IMR-90 (cell line): ENCODE results near the gene TMX2. TPM values are rescaled to one million over a fixed set of nuclear protein-coding genes. Genes with fewer than 3 reads are reported as not detected.
"Not testable (repeated sequence)": the region's sequence is repeated elsewhere in the genome, so short reads cannot be mapped to it uniquely, and the experiment has no call there.

ENCODE experiments used
- ATAC-seq: fragments of 200-7000 bp; cut with Tn5 transposase; 2 replicates; pipeline ENCODE4 v1.9.1; 2020; ENCODE audit warnings: low read depth, mild to moderate bottlenecking, moderate library complexity
- BruUV-seq: library from RNA; stranded (reverse); fragments of 400-500 nt; replicated peaks from 2 replicates; lab custom pipeline; 2021; lab: Mats Ljungman, UMichigan
- CTCF ChIA-PET: fragments of 300-600 bp; formaldehyde crosslinking; extraction: SDS; loops from one replicate; lab custom pipeline; 2021; ENCODE audit warnings: antibody characterized with exemption; lab: Yijun Ruan, JAX
- POLR2A ChIA-PET: fragments of 300-600 bp; sonication (Branson Sonifier 250); formaldehyde crosslinking; loops from one replicate; lab custom pipeline; 2022; ENCODE audit warnings: antibody characterized with exemption; ENCODE audit not compliant: unreplicated experiment; lab: Charles Lee
- DNase-seq: peaks from one replicate; pipeline ENCODE4 v3.0.0; 2013
- H2AFZ ChIP-seq: replicated peaks from 2 replicates; pipeline ENCODE3; 2013; ENCODE audit warnings: low read length, mild to moderate bottlenecking; ENCODE audit not compliant: poor library complexity
- H2AK5ac ChIP-seq: 2 replicates; pipeline ENCODE4 v1.6.1; 2013; ENCODE audit warnings: low read depth, low read length, inconsistent platforms
- H2AK9ac ChIP-seq: replicated peaks from 2 replicates; pipeline ENCODE3; 2013; ENCODE audit warnings: mild to moderate bottlenecking, low read depth, low read length, moderate library complexity; ENCODE audit not compliant: poor library complexity
- H2BK120ac ChIP-seq: 2 replicates; pipeline ENCODE4 v1.6.1; 2013; ENCODE audit warnings: low read depth, low read length, inconsistent platforms
- H2BK15ac ChIP-seq: 3 replicates; pipeline ENCODE4 v1.6.1; 2013; ENCODE audit warnings: low read depth, low read length, inconsistent platforms
- H2BK20ac ChIP-seq: 2 replicates; pipeline ENCODE4 v1.6.1; 2013; ENCODE audit warnings: low read depth, mild to moderate bottlenecking, inconsistent platforms, low read length, moderate library complexity
- H2BK5ac ChIP-seq: 2 replicates; pipeline ENCODE4 v1.6.1; 2013; ENCODE audit warnings: mild to moderate bottlenecking, low read depth, low read length, inconsistent platforms; ENCODE audit not compliant: poor library complexity, severe bottlenecking
- H3K14ac ChIP-seq: replicated peaks from 2 replicates; pipeline ENCODE4 v1.6.1; 2013; ENCODE audit warnings: low read depth, low read length, inconsistent platforms
- H3K18ac ChIP-seq: 2 replicates; pipeline ENCODE4 v1.6.1; 2013; ENCODE audit warnings: low read depth, low read length, control low read depth
- H3K23ac ChIP-seq: 2 replicates; pipeline ENCODE4 v1.6.1; 2013; ENCODE audit warnings: low read depth, low read length, inconsistent platforms
- H3K27ac ChIP-seq: 2 replicates; pipeline ENCODE4 v1.5.1; 2013; ENCODE audit warnings: mild to moderate bottlenecking, control low read depth, low read length; ENCODE audit not compliant: insufficient read depth
- H3K27me3 ChIP-seq: 2 replicates; pipeline ENCODE4 v1.6.1; 2013; ENCODE audit warnings: low read length; ENCODE audit not compliant: control insufficient read depth, insufficient read depth
- H3K36me3 ChIP-seq: 2 replicates; pipeline ENCODE4 v1.6.1; 2013; ENCODE audit warnings: low read length, mixed read lengths; ENCODE audit not compliant: control insufficient read depth, insufficient read depth
- H3K4ac ChIP-seq: 2 replicates; pipeline ENCODE4 v1.6.1; 2013; ENCODE audit warnings: low read depth, low read length, inconsistent platforms
- H3K4me1 ChIP-seq: 2 replicates; pipeline ENCODE4 v1.6.1; 2013; ENCODE audit warnings: low read length, mixed read lengths; ENCODE audit not compliant: control insufficient read depth, insufficient read depth
- H3K4me2 ChIP-seq: 2 replicates; pipeline ENCODE4 v1.6.1; 2013; ENCODE audit warnings: low read depth, mild to moderate bottlenecking, control low read depth, low read length, moderate library complexity
- H3K4me3 ChIP-seq: 2 replicates; pipeline ENCODE4 v1.5.1; 2013; ENCODE audit warnings: low read depth, mild to moderate bottlenecking, control low read depth, low read length, moderate library complexity; ENCODE audit not compliant: insufficient read depth
- H3K56ac ChIP-seq: 2 replicates; pipeline ENCODE4 v1.6.1; 2013; ENCODE audit warnings: low read length, inconsistent platforms; ENCODE audit not compliant: insufficient read depth; ENCODE audit errors: extremely low read depth
- H3K79me1 ChIP-seq, 2 experiments: 2 replicates each; pipeline ENCODE4 v1.6.1; 2013; ENCODE audit warnings: low read length in 2 of 2, inconsistent platforms in 1 of 2, low read depth in 1 of 2
- H3K9ac ChIP-seq: 2 replicates; pipeline ENCODE4 v1.6.1; 2013; ENCODE audit warnings: low read depth, low read length, control low read depth
- H3K9me1 ChIP-seq: 2 replicates; pipeline ENCODE4 v1.6.1; 2013; ENCODE audit warnings: low read length, inconsistent platforms; ENCODE audit not compliant: insufficient read depth
- H3K9me3 ChIP-seq: 2 replicates; pipeline ENCODE4 v1.6.1; 2013; ENCODE audit warnings: low read length; ENCODE audit not compliant: control insufficient read depth, insufficient read depth
- H4K20me1 ChIP-seq: 2 replicates; pipeline ENCODE4 v1.6.1; 2013; ENCODE audit warnings: low read length, inconsistent platforms; ENCODE audit not compliant: insufficient read depth
- H4K5ac ChIP-seq: 2 replicates; pipeline ENCODE4 v1.6.1; 2013; ENCODE audit warnings: mild to moderate bottlenecking, low read depth, low read length, control low read depth
- H4K8ac ChIP-seq, 2 experiments: 2 replicates each; pipeline ENCODE4 v1.6.1; 2013; ENCODE audit warnings: low read depth in 2 of 2, low read length in 2 of 2, control low read depth in 1 of 2, inconsistent platforms in 1 of 2
- H4K91ac ChIP-seq: 2 replicates; pipeline ENCODE4 v1.6.1; 2013; ENCODE audit warnings: low read depth, low read length, inconsistent platforms; ENCODE audit not compliant: insufficient read depth
- WGBS, 2 experiments: methylation state at CpG; one replicate each; pipeline versions ENCODE4 v1.1.5 to v1.1.7; 2013; ENCODE audit warnings: missing lambda C conversion rate in 2 of 2; ENCODE audit not compliant: insufficient read length in 1 of 2; ENCODE audit errors: extremely low coverage in 2 of 2; 5-methylcytosine and 5-hydroxymethylcytosine counted together
- dilution Hi-C: fragments of 300-500 bp; cut with HindIII; formaldehyde crosslinking; loops from one replicate; pipeline ENCODE4 v1.14.3; 2018; ENCODE audit warnings: low sequenced_read_pairs; ENCODE audit not compliant: unreplicated experiment
- in situ Hi-C: fragments of 300-500 bp; cut with MboI; formaldehyde crosslinking; loops from 3 replicates; pipeline ENCODE4 v1.14.3; 2019; ENCODE audit warnings: low sequenced_read_pairs, inconsistent platforms, mixed read lengths
- intact Hi-C: fragments of 100-400 bp; cut with micrococcal nuclease; formaldehyde crosslinking; loops from 2 replicates; pipeline ENCODE4 v1.10.0; 2022
- polyA plus RNA-seq, 3 experiments: library from polyadenylated mRNA; depleted of rRNA; stranded (reverse); fragments of >200 nt; gene quantifications; 2 replicates each; pipeline ENCODE4 v1.2.3, GENCODE V29; 2012; ENCODE audit warnings: low replicate concordance in 1 of 3
- total RNA-seq: library from RNA; depleted of rRNA; stranded (reverse); fragments of >200 nt; gene quantifications from 2 replicates; pipeline ENCODE4 v1.2.3, GENCODE V29; 2012

Gene TMX2
- total and polyA plus RNA-seq, 2 of the 4 experiments (the other 2 are of a cell fraction), result 60.3 to 103 TPM

- H3K18ac ChIP-seq, H4K5ac ChIP-seq, H2BK120ac ChIP-seq, H3K56ac ChIP-seq, H3K27ac ChIP-seq, H4K20me1 ChIP-seq, H2AK9ac ChIP-seq, H2AFZ ChIP-seq, H3K9ac ChIP-seq, H3K4me2 ChIP-seq, H2BK5ac ChIP-seq, H3K4me1 ChIP-seq, intact Hi-C loops, CTCF ChIA-PET, H4K8ac ChIP-seq, H2AK5ac ChIP-seq, POLR2A ChIA-PET, H4K91ac ChIP-seq, ATAC-seq, DNase-seq, H3K9me1 ChIP-seq, in situ Hi-C loops, dilution Hi-C loops, H2BK20ac ChIP-seq, H3K23ac ChIP-seq, H2BK15ac ChIP-seq, H3K14ac ChIP-seq, H3K4ac ChIP-seq, H3K9me3 ChIP-seq, H3K27me3 ChIP-seq, BruUV-seq, H3K4me3 ChIP-seq: not testable (repeated sequence)
- peaks cover 20 to 43% of the 10 kb centered on the region in 2 experiments for H3K79me1 ChIP-seq
- peaks cover 28% of the 10 kb centered on the region for H3K36me3 ChIP-seq
- no CpG with 5 or more reads among the region's 8 CpGs for WGBS, 2 experiments
These were observed 7.0 kb upstream of the TMX2 start for GRCh38 chr11:57705432-57705831.
